Endothelial cell of umbilical vein (primary cell): ENCODE data around the gene PRRG2. TPM values are rescaled to one million over a fixed set of nuclear protein-coding genes. Genes with fewer than 3 reads are reported as not detected.

Experiments used
- BruUV-seq: library from RNA; stranded (reverse); fragments of 400-500 nt; replicated peaks from 2 replicates; lab custom pipeline; 2021; lab: Mats Ljungman, UMichigan
- CTCF ChIA-PET: fragments of 300-600, 350-600 bp; sonication (Branson Sonifier 250); formaldehyde crosslinking; loops from one replicate; lab custom pipeline; 2021; ENCODE audit warnings: antibody characterized with exemption, inconsistent platforms; lab: Charles Lee
- POLR2A ChIA-PET: fragments of 300-600, 350-600 bp; sonication (Branson Sonifier 250); formaldehyde crosslinking; loops from one replicate; lab custom pipeline; 2021; ENCODE audit warnings: antibody characterized with exemption, inconsistent platforms; lab: Charles Lee
- DNase-seq: peaks from one replicate; pipeline ENCODE4 v3.0.0-alpha.2; 2011; ENCODE audit warnings: low read depth, low spot score
- FAIRE-seq: peaks from 2 replicates; lab custom pipeline; 2011; peaks lifted over from hg19 to GRCh38; lab: Jason Lieb, UNC
- H2AFZ ChIP-seq: 2 replicates; pipeline ENCODE4 v1.6.0; 2012; ENCODE audit warnings: low read depth, low read length, control low read depth, inconsistent platforms
- H3K27ac ChIP-seq: 2 replicates; pipeline ENCODE4 v1.5.1; 2011; ENCODE audit warnings: low read depth, mild to moderate bottlenecking, control low read depth, low read length, moderate library complexity; ENCODE audit not compliant: insufficient read depth
- H3K27me3 ChIP-seq, 2 experiments: 2 replicates each; pipeline versions ENCODE4 v1.6.0 to v1.6.1; 2011; ENCODE audit warnings: low read length in 2 of 2, mixed read lengths in 1 of 2; ENCODE audit not compliant: control insufficient read depth in 2 of 2, insufficient read depth in 2 of 2
- H3K36me3 ChIP-seq, 2 experiments: 2 replicates in 1 of 2; 3 replicates in 1 of 2; pipeline ENCODE4 v1.5.1; 2011; ENCODE audit warnings: low read length in 2 of 2, mild to moderate bottlenecking in 1 of 2, moderate library complexity in 1 of 2; ENCODE audit not compliant: control insufficient read depth in 2 of 2, insufficient read depth in 2 of 2; ENCODE audit errors: extremely low read depth in 1 of 2
- H3K4me1 ChIP-seq: 3 replicates; pipeline ENCODE4 v1.5.1; 2011; ENCODE audit warnings: mild to moderate bottlenecking, low read length; ENCODE audit not compliant: control insufficient read depth, insufficient read depth; ENCODE audit errors: extremely low read depth
- H3K4me2 ChIP-seq: 2 replicates; pipeline ENCODE4 v1.6.1; 2011; ENCODE audit warnings: low read length, control low read depth, mixed read lengths; ENCODE audit not compliant: insufficient read depth
- H3K4me3 ChIP-seq, 3 experiments: fragments of 200-600 bp in 1 of 3; sonication (generic), shearing (Covaris generic) in 1 of 3; replicated peaks in 1 of 3; 2 replicates each; pipeline ENCODE4 v1.5.1; 2011 to 2016; ENCODE audit warnings: control low read depth in 3 of 3, low read length in 3 of 3, mild to moderate bottlenecking in 2 of 3, inconsistent platforms in 1 of 3, low read depth in 1 of 3, moderate library complexity in 1 of 3; ENCODE audit not compliant: insufficient read depth in 1 of 3
- H3K79me2 ChIP-seq: 2 replicates; pipeline ENCODE4 v1.6.0; 2012; ENCODE audit warnings: low read length, inconsistent platforms; ENCODE audit not compliant: control insufficient read depth, insufficient read depth
- H3K9ac ChIP-seq: replicated peaks from 2 replicates; pipeline ENCODE3; 2011; ENCODE audit warnings: low read length, control low read depth; ENCODE audit not compliant: insufficient read depth; ENCODE audit errors: extremely low read depth
- H3K9me1 ChIP-seq: replicated peaks from 3 replicates; pipeline ENCODE4 v1.6.0; 2011; ENCODE audit warnings: mild to moderate bottlenecking, low read length; ENCODE audit not compliant: control insufficient read depth, insufficient read depth; ENCODE audit errors: extremely low read depth
- H3K9me3 ChIP-seq: replicated peaks from 2 replicates; pipeline ENCODE4 v1.5.1; 2012; ENCODE audit warnings: low read length, inconsistent platforms; ENCODE audit not compliant: control insufficient read depth, insufficient read depth
- H4K20me1 ChIP-seq: replicated peaks from 2 replicates; pipeline ENCODE3; 2011; ENCODE audit warnings: mild to moderate bottlenecking, low read length; ENCODE audit not compliant: control insufficient read depth, insufficient read depth; ENCODE audit errors: extremely low read depth
- FOS ChIP-seq: IDR thresholded peaks from 2 replicates; pipeline ENCODE4 v1.6.1; 2011; ENCODE audit warnings: mild to moderate bottlenecking, low read length, moderate library complexity, borderline replicate concordance; ENCODE audit not compliant: insufficient read depth
- POLR2AphosphoS5 ChIP-seq: IDR thresholded peaks from 2 replicates; pipeline ENCODE4 v1.6.1; 2012; ENCODE audit warnings: low read depth, mild to moderate bottlenecking, control low read depth, low read length, moderate library complexity; ENCODE audit not compliant: insufficient read depth
- dilution Hi-C: fragments of 300-500 bp; cut with MboI; formaldehyde crosslinking; loops from one replicate; pipeline ENCODE4 v1.15.0; 2019; ENCODE audit warnings: low sequenced_read_pairs; ENCODE audit not compliant: extremely low pct_ligation_motif_present
- intact Hi-C: fragments of 100-400 bp; cut with micrococcal nuclease; formaldehyde crosslinking; loops from one replicate; pipeline ENCODE4 v1.10.0; 2022
- polyA plus RNA-seq, 4 experiments: library from polyadenylated mRNA; depleted of rRNA in 3 of 4; stranded (reverse) in 3 of 4; unstranded in 1 of 4; fragments of >200 nt; gene quantifications; 2 replicates each; pipeline versions ENCODE4 v1.2.1 to v1.2.3, GENCODE V29; 2011 to 2012; ENCODE audit warnings: missing spikeins in 1 of 4
- total RNA-seq: library from RNA; stranded (reverse); gene quantifications from 2 replicates; pipeline ENCODE4 v1.2.3, GENCODE V29; 2021
- TF ChIP-seq, protein P1 (sequence below), 2 donors: IDR thresholded peaks; 1 replicate in 1 of 2; 2 replicates in 1 of 2; pipeline ENCODE4 v1.5.1; 2011; ENCODE audit warnings: low read length in 2 of 2, mild to moderate bottlenecking in 2 of 2, moderate library complexity in 2 of 2, control low read depth in 1 of 2, inconsistent platforms in 1 of 2, low read depth in 1 of 2; ENCODE audit not compliant: insufficient read depth in 1 of 2; ENCODE audit errors: extremely low read depth in 1 of 2
- TF ChIP-seq, protein P2 (sequence below): IDR thresholded peaks from 2 replicates; pipeline ENCODE4 v1.6.1; 2011; ENCODE audit not compliant: insufficient read depth, insufficient read length

The PRRG2 gene
- total and polyA plus RNA-seq, 2 donors (not counting 3 experiments of a cell fraction or from before 2014, with no cell fraction given) = 2.6 to 2.9 TPM

DNA sequence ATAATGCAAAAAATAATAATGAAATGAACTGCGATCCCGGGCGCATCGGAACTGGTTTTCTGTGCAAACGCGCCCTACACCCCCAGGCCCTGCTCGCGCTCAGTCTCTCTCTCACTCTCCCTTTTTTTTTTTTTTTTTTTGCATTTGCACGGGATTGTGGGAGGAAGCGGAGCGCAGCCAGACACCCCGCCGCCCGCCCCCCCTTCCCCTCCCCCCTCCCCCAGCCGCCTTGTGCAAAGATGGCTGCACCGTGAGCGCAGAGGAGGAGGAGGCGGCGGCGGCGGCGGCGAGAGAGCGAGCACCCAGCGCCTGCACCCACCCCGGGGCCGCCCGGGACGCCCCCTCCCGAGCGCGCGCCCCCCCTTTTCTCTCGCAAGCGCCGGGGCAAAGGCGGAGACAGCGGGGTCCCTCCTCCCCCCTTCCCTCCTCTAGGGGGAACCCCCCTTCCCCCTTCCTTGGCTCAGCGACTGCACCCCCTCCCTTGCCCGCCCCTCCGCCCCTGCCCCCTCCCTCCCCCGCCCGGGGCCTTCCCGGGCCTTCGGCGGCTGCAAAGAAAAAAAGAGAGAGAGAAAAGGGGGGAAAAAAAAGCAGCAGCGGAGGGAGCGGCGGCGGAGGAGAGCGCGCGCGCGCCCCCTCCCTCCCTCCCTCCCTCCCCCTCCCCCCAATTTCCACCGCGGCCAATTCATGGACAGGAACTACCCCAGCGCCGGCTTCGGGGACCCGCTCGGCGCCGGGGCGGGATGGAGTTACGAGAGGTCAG, 10.0 kb downstream of the PRRG2 start, which contains the start of gene PRR12:
Gene PRR12, plus strand, starts transcription at position 212 of the 760 bp plus-strand sequence. Its CDS starts 473 bp downstream, at position 685.
- peak within 1 kb of the TSS; percentile 83 for H3K27ac ChIP-seq
- ChIA-PET CTCF (interaction anchor here (1.2 kb wide), 1 partner anchor 11 kb away, joined by 11 read pairs; the partner anchor contains the start of gene NOSIP), POLR2A (no interaction called here)
- dilution Hi-C loops = no loop called here
- peaks cover 34% of the 10 kb centered on the region for H3K79me2 ChIP-seq
- H3K36me3 ChIP-seq = peaks cover 3 to 10% of the 10 kb centered on the region in 2 experiments
- no peaks in the 10 kb centered on the region for H3K9me1 ChIP-seq
- BruUV-seq = no TSS peak
- H3K9me3 ChIP-seq = no peaks in the 10 kb centered on the region
- H3K27me3 ChIP-seq = no peaks in the 10 kb centered on the region
- TF ChIP-seq FOS (no peak), POLR2AphosphoS5 (peak; percentile 6)
- TF ChIP-seq, protein P1, sequence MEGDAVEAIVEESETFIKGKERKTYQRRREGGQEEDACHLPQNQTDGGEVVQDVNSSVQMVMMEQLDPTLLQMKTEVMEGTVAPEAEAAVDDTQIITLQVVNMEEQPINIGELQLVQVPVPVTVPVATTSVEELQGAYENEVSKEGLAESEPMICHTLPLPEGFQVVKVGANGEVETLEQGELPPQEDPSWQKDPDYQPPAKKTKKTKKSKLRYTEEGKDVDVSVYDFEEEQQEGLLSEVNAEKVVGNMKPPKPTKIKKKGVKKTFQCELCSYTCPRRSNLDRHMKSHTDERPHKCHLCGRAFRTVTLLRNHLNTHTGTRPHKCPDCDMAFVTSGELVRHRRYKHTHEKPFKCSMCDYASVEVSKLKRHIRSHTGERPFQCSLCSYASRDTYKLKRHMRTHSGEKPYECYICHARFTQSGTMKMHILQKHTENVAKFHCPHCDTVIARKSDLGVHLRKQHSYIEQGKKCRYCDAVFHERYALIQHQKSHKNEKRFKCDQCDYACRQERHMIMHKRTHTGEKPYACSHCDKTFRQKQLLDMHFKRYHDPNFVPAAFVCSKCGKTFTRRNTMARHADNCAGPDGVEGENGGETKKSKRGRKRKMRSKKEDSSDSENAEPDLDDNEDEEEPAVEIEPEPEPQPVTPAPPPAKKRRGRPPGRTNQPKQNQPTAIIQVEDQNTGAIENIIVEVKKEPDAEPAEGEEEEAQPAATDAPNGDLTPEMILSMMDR (IDR thresholded peaks at IDR 0.05; ENCODE audit: extremely low read depth in 1 of 2, insufficient read depth in 1 of 2, low read depth in 1 of 2, low read length in 2 of 2) = no peak
- TF ChIP-seq, protein P2, sequence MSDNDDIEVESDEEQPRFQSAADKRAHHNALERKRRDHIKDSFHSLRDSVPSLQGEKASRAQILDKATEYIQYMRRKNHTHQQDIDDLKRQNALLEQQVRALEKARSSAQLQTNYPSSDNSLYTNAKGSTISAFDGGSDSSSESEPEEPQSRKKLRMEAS = no peak
- peak within 1 kb of the TSS; percentile 84 to 95 (median 88) for H3K4me3 ChIP-seq
- H2AFZ ChIP-seq = no peak within 1 kb of the TSS
- peak within 1 kb of the TSS; percentile 68 for H3K9ac ChIP-seq
- H4K20me1 ChIP-seq = no peaks in the 10 kb centered on the region
- intact Hi-C loops = loop anchor here (1.0 to 5.0 kb wide), 5 partner anchors 11 to 276 kb away; partner anchors contain the start of genes BCL2L12, IRF3, NOSIP and PNKP
- H3K4me1 ChIP-seq = peaks cover 16% of the 10 kb centered on the region
- no peak for FAIRE-seq
- DNase-seq = peak; percentile 71
- H3K4me2 ChIP-seq = peak within 1 kb of the TSS; percentile 72
